ENCODE data around the gene TLK1.

The TLK1 gene

GRCh38 chr2:171160119-171160955 lies at the start of gene TLK1:
Gene TLK1 (minus strand): TSS chr2:171160893. CDS start chr2:171160428, 465 bp downstream.
- H3K4me3 ChIP-seq (ENCODE audit: low read depth, low read length), result peak within 1 kb of the TSS; percentile 83
- 0 out of 2 replicates have a peak, but pooled peaks have one; percentile 10 for TF ChIP-seq CTCF (IDR thresholded peaks at IDR 0.05; ENCODE audit: borderline replicate concordance, insufficient read depth, low read depth, low read length)

- no peak overlapping the region for H3K4me3 ChIP-seq (ENCODE audit: low read depth, low read length)
- no peak for TF ChIP-seq CTCF (IDR thresholded peaks at IDR 0.05; ENCODE audit: borderline replicate concordance, insufficient read depth, low read depth, low read length)
Observed at GRCh38 chr2:171210216-171210863, 49.6 kb upstream of the TLK1 start.

DNA sequence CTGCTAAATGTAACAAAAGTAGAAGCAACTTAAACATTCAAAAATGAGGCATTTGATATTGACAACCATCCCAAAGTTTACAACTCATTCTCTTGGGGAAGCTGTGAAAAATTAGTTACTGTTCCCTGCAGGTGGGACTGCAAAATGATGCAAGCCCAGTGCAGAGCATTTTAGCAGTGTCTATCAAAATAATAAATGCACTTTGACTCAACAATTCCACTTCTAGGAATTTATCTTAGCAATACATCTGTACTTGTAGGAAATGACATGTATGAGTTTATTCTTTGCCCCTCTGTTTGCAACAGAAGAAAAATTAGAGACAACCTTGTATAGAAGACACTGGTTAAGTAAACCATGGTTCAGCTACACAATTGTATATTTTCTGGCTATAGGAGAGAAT lies 48.0 kb upstream of the TLK1 start:
- no peak overlapping the region for H3K4me3 ChIP-seq (ENCODE audit: low read depth, low read length)
- no peak for TF ChIP-seq CTCF (IDR thresholded peaks at IDR 0.05; ENCODE audit: borderline replicate concordance, insufficient read depth, low read depth, low read length)

- H3K4me3 ChIP-seq (ENCODE audit: low read depth, low read length), result no peak overlapping the region
Observed at GRCh38 chr2:171206422-171207115, 45.9 kb upstream of the TLK1 start.

GRCh38 chr2:171205551-171205950 lies 44.9 kb upstream of the TLK1 start:
- no peak for TF ChIP-seq CTCF (IDR thresholded peaks at IDR 0.05; ENCODE audit: borderline replicate concordance, insufficient read depth, low read depth, low read length)
- no peak overlapping the region for H3K4me3 ChIP-seq (ENCODE audit: low read depth, low read length)

More at GRCh38 chr2:171206422-171207115, 45.9 kb upstream of the TLK1 start:
- no peak for TF ChIP-seq CTCF (IDR thresholded peaks at IDR 0.05; ENCODE audit: borderline replicate concordance, insufficient read depth, low read depth, low read length)

DNA sequence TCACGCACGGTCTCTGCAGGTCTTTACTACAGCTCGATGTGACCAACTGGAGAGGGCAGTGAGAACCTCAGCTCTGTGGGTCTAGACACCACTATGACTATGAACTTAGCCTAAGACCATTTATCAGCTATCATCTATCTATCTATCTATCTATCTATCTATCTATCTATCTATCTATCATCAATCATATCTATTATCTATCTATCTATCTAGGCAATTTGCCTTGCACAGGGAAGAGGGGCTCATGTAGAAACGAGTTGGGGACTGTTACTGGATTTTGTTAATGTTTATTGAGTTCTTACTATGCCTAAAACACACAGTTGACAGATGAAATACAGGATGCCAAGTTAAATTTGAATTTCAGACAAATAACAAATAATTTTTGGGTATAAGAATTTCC lies 41.1 kb upstream of the TLK1 start:
- H3K4me3 ChIP-seq (ENCODE audit: low read depth, low read length), result no peak overlapping the region
- TF ChIP-seq CTCF (IDR thresholded peaks at IDR 0.05; ENCODE audit: borderline replicate concordance, insufficient read depth, low read depth, low read length), result no peak
